ENCODE results near the gene FADS3. TPM values are rescaled to one million over a fixed set of nuclear protein-coding genes. Genes with fewer than 3 reads are reported as not detected.
A peak's percentile ranks its signal among the peaks of the same experiment; 100 is the strongest.

The FADS3 gene
- total and polyA plus RNA-seq, 3 donors from 2014 or later, result 20.5 to 88.5 (median 50.6) TPM

DNA sequence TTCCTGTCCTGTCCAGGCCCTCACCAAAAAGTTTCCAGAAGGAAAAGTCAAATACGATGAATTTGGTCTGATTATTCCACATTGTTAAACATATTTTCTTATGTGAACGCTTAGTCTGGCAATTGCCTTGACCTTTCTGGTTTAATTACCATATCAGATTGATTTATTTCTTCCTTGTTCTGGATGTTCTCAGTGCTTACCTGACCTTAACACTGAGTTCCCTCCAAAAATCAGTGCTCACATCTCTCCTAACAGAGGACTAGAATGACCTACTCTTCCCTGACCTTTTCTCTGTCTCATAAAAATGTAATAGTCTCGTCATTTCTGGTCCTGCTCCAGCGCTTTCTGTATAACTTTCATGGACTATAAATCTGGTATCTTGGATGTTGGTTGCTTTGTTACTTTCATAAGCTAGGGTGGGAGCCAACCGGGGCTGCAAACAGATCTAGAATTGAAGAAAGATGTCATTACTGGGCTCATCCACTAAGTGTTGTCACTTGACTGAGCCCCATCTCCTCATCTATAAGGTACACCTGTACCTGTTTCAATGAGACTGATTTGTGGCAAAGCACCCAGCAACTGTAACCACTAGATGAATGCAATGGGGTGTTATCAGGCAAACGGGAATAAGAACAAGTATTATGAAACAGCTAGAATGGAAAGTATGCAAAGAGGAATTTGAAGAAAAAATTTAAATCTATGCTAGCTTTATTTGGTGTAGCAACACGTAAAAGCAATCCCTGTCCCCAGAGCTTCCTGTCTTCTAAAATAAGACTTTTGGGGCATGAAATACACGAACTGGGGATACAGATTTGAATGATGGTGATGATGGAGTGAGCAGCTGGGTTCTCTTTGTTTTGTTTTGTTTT is 60.9 kb downstream of the FADS3 start:
- intact Hi-C loops (cut with DNase I; ENCODE audit: low total_unique reads), result no loop called here
- no peak for TF ChIP-seq POLR2A (IDR thresholded peaks at IDR 0.05)
- TF ChIP-seq, protein P1, sequence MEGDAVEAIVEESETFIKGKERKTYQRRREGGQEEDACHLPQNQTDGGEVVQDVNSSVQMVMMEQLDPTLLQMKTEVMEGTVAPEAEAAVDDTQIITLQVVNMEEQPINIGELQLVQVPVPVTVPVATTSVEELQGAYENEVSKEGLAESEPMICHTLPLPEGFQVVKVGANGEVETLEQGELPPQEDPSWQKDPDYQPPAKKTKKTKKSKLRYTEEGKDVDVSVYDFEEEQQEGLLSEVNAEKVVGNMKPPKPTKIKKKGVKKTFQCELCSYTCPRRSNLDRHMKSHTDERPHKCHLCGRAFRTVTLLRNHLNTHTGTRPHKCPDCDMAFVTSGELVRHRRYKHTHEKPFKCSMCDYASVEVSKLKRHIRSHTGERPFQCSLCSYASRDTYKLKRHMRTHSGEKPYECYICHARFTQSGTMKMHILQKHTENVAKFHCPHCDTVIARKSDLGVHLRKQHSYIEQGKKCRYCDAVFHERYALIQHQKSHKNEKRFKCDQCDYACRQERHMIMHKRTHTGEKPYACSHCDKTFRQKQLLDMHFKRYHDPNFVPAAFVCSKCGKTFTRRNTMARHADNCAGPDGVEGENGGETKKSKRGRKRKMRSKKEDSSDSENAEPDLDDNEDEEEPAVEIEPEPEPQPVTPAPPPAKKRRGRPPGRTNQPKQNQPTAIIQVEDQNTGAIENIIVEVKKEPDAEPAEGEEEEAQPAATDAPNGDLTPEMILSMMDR (IDR thresholded peaks at IDR 0.05), result no peak
- 22 to 33% methylated on average over 8 of the region's 8 CpGs for WGBS, 2 donors
- Histone ChIP-seq H3K9me3 (no peaks in the 10 kb centered on the region), H3K27ac (peak overlapping the region; percentile 17 to 91), H3K4me1 (peaks cover 58% of the 10 kb centered on the region), H3K4me3 (no peak overlapping the region), H3K36me3 (ENCODE audit: low read depth, missing control alignments) (no peaks in the 10 kb centered on the region), H3K27me3 (no peaks in the 10 kb centered on the region)
- peak; percentile 59 for DNase-seq

DNA sequence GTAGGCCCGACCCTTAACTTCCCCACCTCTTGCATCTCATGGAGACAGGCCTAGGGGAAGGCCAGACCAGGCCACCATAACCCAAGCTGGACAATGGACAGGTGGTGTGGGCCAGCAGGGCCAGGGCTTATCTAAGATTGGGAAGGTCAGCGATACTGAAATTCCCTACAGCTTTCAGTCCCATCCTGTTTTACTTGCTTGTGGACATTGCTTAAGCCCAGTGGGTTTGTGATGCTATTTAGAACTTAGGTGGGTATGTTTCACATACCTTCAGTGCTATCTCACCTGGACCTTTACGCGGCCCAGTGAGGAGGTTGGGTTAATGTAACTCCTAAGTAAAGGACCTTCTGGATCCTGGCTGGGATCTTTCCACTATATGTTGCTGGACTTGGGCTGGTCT is 61.5 kb downstream of the FADS3 start:
- no peaks in the 10 kb centered on the region for H3K36me3 ChIP-seq (ENCODE audit: low read depth, missing control alignments)
- no peak overlapping the region for H3K4me3 ChIP-seq
- intact Hi-C loops (cut with DNase I; ENCODE audit: low total_unique reads), result no loop called here
- H3K9me3 ChIP-seq, result no peaks in the 10 kb centered on the region
- 54 to 58% methylated on average over 4 of the region's 4 CpGs for WGBS, 2 donors
- no peak for DNase-seq
- H3K27me3 ChIP-seq, result no peaks in the 10 kb centered on the region
- H3K4me1 ChIP-seq, result peaks cover 51% of the 10 kb centered on the region
- peak overlapping the region; percentile 17 to 91 for H3K27ac ChIP-seq
- TF ChIP-seq POLR2A (IDR thresholded peaks at IDR 0.05), result no peak
- TF ChIP-seq, protein P1 (IDR thresholded peaks at IDR 0.05), result no peak

DNA sequence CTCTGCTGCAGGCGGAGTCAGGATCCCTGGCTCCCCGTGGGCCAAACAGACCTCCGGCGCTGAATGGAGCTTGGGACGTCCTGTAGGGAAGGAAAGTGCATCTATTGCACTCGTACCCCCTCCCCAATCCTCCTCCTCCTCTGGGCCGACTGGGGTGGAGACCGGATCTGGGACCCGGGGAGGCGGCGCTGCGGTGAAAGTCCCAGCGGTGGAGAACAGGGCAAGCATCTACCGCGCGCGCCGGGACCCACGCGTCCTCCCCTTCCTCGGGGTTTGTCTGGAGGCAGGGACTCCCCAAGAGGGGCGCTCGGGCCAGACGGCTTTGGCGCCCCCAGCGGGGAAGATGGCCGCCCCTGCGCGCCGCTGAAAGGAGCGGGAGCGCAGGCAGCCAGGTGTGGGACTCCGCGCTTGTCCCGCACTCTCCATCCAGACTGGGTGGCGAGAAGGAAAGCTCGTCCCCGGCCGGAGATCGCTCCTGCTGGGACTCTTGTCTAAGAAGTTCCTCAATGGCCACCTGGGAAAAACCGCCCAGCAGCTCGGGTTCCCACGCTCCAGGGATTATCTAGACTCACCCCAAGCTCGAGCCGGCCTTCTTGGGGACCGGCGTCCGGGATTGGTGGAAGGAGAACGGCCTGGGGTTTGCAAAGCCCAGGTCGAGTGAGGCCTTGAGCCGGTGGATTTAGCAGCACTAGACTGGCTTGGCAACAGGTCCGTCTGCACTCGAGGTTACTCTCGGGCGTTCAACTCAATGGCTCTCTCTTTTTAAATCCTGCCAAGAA is 62.5 kb downstream of the FADS3 start:
- 1% methylated on average over 23 to 54 of the region's 55 CpGs for WGBS, 2 donors

DNA sequence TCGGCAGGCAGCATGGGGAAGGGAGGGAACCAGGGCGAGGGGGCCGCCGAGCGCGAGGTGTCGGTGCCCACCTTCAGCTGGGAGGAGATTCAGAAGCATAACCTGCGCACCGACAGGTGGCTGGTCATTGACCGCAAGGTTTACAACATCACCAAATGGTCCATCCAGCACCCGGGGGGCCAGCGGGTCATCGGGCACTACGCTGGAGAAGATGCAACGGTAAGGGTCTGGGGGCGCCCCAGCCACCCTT is 63.0 kb downstream of the FADS3 start:
- intact Hi-C loops (cut with DNase I; ENCODE audit: low total_unique reads), result no loop called here
- TF ChIP-seq POLR2A (IDR thresholded peaks at IDR 0.05), result no peak
- no peaks in the 10 kb centered on the region for H3K36me3 ChIP-seq (ENCODE audit: low read depth, missing control alignments)
- DNase-seq, result no peak
- peak overlapping the region; percentile 62 to 72 for H3K4me3 ChIP-seq
- peaks cover 41% of the 10 kb centered on the region for H3K4me1 ChIP-seq
- peak overlapping the region; percentile 81 to 91 for H3K27ac ChIP-seq
- no peaks in the 10 kb centered on the region for H3K27me3 ChIP-seq
- H3K9me3 ChIP-seq, result no peaks in the 10 kb centered on the region
- 0 to 2% methylated on average over 11 to 16 of the region's 16 CpGs for WGBS, 2 donors

More for the DNA sequence above, 62.5 kb downstream of the FADS3 start:
- no peaks in the 10 kb centered on the region for H3K36me3 ChIP-seq (ENCODE audit: low read depth, missing control alignments)
- H3K27ac ChIP-seq, result peak overlapping the region; percentile 81 to 91
- intact Hi-C loops (cut with DNase I; ENCODE audit: low total_unique reads), result no loop called here
- H3K27me3 ChIP-seq, result no peaks in the 10 kb centered on the region
- H3K4me3 ChIP-seq, result peak overlapping the region; percentile 62 to 72
- DNase-seq, result peak; percentile 75
- H3K4me1 ChIP-seq, result peaks cover 41% of the 10 kb centered on the region
- no peaks in the 10 kb centered on the region for H3K9me3 ChIP-seq
- TF ChIP-seq POLR2A (IDR thresholded peaks at IDR 0.05), result no peak
- TF ChIP-seq, protein P1 (IDR thresholded peaks at IDR 0.05), result peak in 2 of 3 experiments; percentile 11 to 48

DNA sequence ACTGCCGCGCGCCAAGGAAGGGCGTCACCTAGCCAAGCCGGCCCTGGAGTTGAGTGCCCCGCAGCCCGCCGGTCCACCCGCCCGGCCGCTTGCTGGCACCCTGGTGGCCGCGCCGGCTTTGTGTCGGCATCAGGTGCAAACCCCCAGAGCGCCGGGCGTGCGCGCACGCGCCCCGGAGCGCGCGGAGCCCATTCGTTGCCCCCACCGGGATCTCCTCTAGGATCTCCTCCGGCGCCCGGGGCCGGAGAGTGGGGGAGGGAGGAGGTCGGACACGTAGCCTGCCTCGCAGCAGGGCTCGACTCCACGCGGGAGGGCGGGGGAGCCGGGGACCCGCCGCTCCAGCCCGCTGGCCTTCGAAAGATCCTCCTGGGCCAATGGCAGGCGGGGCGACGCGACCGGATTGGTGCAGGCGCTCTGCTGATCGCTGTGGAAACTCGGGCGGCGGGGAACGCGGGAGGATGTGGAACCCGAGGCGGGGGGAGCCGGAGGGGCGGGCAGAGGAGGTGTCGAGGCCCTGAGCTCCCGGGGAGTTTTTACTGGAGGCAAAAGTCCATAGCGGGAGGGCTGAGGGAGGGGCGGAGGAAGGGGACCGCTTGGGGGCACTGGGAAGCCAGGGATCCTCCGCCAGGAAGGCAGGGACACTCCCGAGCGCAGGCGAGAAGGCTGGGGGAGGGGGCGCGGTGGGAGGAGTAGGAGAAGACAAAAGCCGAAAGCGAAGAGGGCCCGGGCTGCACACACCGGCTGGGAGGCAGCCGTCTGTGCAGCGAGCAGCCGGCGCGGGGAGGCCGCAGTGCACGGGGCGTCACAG is 63.6 kb downstream of the FADS3 start, which contains the start of gene FADS2:
TSS of gene FADS2 (plus strand) at position 730 of the 808 bp plus-strand sequence. CDS start 91 bp downstream, outside the sequence.
- intact Hi-C loops (cut with DNase I; ENCODE audit: low total_unique reads), result no loop called here
- Histone ChIP-seq H3K9me3 (no peaks in the 10 kb centered on the region), H3K36me3 (ENCODE audit: low read depth, missing control alignments) (no peaks in the 10 kb centered on the region), H3K27ac (peak within 1 kb of the TSS; percentile 81 to 91), H3K4me1 (peaks cover 41% of the 10 kb centered on the region), H3K27me3 (no peaks in the 10 kb centered on the region), H3K4me3 (peak within 1 kb of the TSS; percentile 62 to 72)
- peak; percentile 96 for DNase-seq
- TF ChIP-seq, protein P1 (IDR thresholded peaks at IDR 0.05), result peak in 1 of 3 experiments; percentile 7
- no peak for TF ChIP-seq POLR2A (IDR thresholded peaks at IDR 0.05)
- 1% methylated on average over 33 to 59 of the region's 83 CpGs for WGBS, 2 donors

Data from testis (tissue), 3 donors.